ENCODE data around the gene SPATA21.
"Not testable (repeated sequence)": the region's sequence is repeated elsewhere in the genome, so short reads cannot be mapped to it uniquely, and the experiment has no call there.

Gene SPATA21

GRCh38 chr1:16478091-16478490 is 40.9 kb upstream of the SPATA21 start:
- Histone ChIP-seq H3K36me3 (ENCODE audit: control insufficient read depth, insufficient read depth, low read length) (no peaks in the 10 kb centered on the region), H3K4me3 (ENCODE audit: low read depth, low read length) (no peak overlapping the region), H3K27ac (no peak overlapping the region), H3K9me3 (ENCODE audit: control insufficient read depth, low read length) (no peaks in the 10 kb centered on the region), H2AFZ (no peak overlapping the region), H3K4me1 (no peaks in the 10 kb centered on the region), H3K27me3 (ENCODE audit: control insufficient read depth, insufficient read depth, low read length) (no peaks in the 10 kb centered on the region), H3K4me2 (ENCODE audit: low read length) (no peak overlapping the region), H3K9ac (no peak overlapping the region), H3K79me2 (no peaks in the 10 kb centered on the region)
- TF ChIP-seq CTCF (IDR thresholded peaks at IDR 0.05) = no peak

GRCh38 chr1:16475771-16476770 is 38.8 kb upstream of the SPATA21 start:
- H3K4me1 ChIP-seq; H3K9me3 ChIP-seq (ENCODE audit: control insufficient read depth, low read length); H2AFZ ChIP-seq; H3K27ac ChIP-seq; H3K4me2 ChIP-seq (ENCODE audit: low read length); H3K4me3 ChIP-seq (ENCODE audit: low read depth, low read length); H3K27me3 ChIP-seq (ENCODE audit: control insufficient read depth, insufficient read depth, low read length); H3K9ac ChIP-seq; H3K79me2 ChIP-seq; H3K36me3 ChIP-seq (ENCODE audit: control insufficient read depth, insufficient read depth, low read length): not testable (repeated sequence)

- H3K9ac ChIP-seq; H3K9me3 ChIP-seq (ENCODE audit: control insufficient read depth, low read length); H3K27ac ChIP-seq; H3K79me2 ChIP-seq; H2AFZ ChIP-seq; H3K4me3 ChIP-seq (ENCODE audit: low read depth, low read length); H3K4me1 ChIP-seq; H3K4me2 ChIP-seq (ENCODE audit: low read length); H3K27me3 ChIP-seq (ENCODE audit: control insufficient read depth, insufficient read depth, low read length); H3K36me3 ChIP-seq (ENCODE audit: control insufficient read depth, insufficient read depth, low read length): not testable (repeated sequence)
Observed at GRCh38 chr1:16474891-16475290, 37.7 kb upstream of the SPATA21 start.

GRCh38 chr1:16474166-16474800 is 37.1 kb upstream of the SPATA21 start:
- H3K36me3 ChIP-seq (ENCODE audit: control insufficient read depth, insufficient read depth, low read length) = no peaks in the 10 kb centered on the region
- TF ChIP-seq CTCF (IDR thresholded peaks at IDR 0.05) = no peak
- no peak overlapping the region for H3K4me3 ChIP-seq (ENCODE audit: low read depth, low read length)
- no peak overlapping the region for H3K27ac ChIP-seq
- H3K9me3 ChIP-seq (ENCODE audit: control insufficient read depth, low read length) = no peaks in the 10 kb centered on the region
- no peak overlapping the region for H3K4me2 ChIP-seq (ENCODE audit: low read length)
- no peaks in the 10 kb centered on the region for H3K27me3 ChIP-seq (ENCODE audit: control insufficient read depth, insufficient read depth, low read length)
- no peak overlapping the region for H3K9ac ChIP-seq
- H2AFZ ChIP-seq = no peak overlapping the region
- no peaks in the 10 kb centered on the region for H3K4me1 ChIP-seq
- H3K79me2 ChIP-seq = no peaks in the 10 kb centered on the region

GRCh38 chr1:16468558-16468957 is 31.3 kb upstream of the SPATA21 start:
- Histone ChIP-seq H3K4me2 (ENCODE audit: low read length) (no peak overlapping the region), H3K4me3 (ENCODE audit: low read depth, low read length) (no peak overlapping the region), H2AFZ (no peak overlapping the region), H3K79me2 (no peaks in the 10 kb centered on the region), H3K9ac (no peak overlapping the region), H3K36me3 (ENCODE audit: control insufficient read depth, insufficient read depth, low read length) (no peaks in the 10 kb centered on the region), H3K27ac (no peak overlapping the region), H3K27me3 (ENCODE audit: control insufficient read depth, insufficient read depth, low read length) (no peaks in the 10 kb centered on the region), H3K9me3 (ENCODE audit: control insufficient read depth, low read length) (no peaks in the 10 kb centered on the region), H3K4me1 (no peaks in the 10 kb centered on the region)
- TF ChIP-seq CTCF (IDR thresholded peaks at IDR 0.05) = no peak

Measured in parathyroid adenoma (tissue), 2 donors.